Activated naive CD4-positive, alpha-beta T cell treated with anti-CD3 and anti-CD28 coated beads, Interleukin-2, amount 50 U/mL, for 24 hours (primary cell): ENCODE measurements around the gene SLC13A1.
"Not testable (repeated sequence)": the region's sequence is repeated elsewhere in the genome, so short reads cannot be mapped to it uniquely, and the experiment has no call there.

ENCODE experiments used
- H3K27ac Mint-ChIP-seq: one replicate; pipeline ENCODE4 v1.8.0; 2021; ENCODE audit warnings: mild to moderate bottlenecking, mixed read lengths
- H3K27me3 Mint-ChIP-seq: one replicate; pipeline ENCODE4 v1.8.0; 2021; ENCODE audit warnings: mixed read lengths
- H3K36me3 Mint-ChIP-seq: one replicate; pipeline ENCODE4 v1.8.0; 2021; ENCODE audit warnings: mixed read lengths
- H3K4me1 Mint-ChIP-seq: one replicate; pipeline ENCODE4 v1.8.0; 2021; ENCODE audit warnings: mixed read lengths
- H3K4me3 Mint-ChIP-seq: one replicate; pipeline ENCODE4 v1.8.0; 2021; ENCODE audit warnings: mild to moderate bottlenecking, mixed read lengths
- H3K9me3 Mint-ChIP-seq: one replicate; pipeline ENCODE4 v1.8.0; 2021; ENCODE audit warnings: mixed read lengths

SLC13A1 gene, protein sequence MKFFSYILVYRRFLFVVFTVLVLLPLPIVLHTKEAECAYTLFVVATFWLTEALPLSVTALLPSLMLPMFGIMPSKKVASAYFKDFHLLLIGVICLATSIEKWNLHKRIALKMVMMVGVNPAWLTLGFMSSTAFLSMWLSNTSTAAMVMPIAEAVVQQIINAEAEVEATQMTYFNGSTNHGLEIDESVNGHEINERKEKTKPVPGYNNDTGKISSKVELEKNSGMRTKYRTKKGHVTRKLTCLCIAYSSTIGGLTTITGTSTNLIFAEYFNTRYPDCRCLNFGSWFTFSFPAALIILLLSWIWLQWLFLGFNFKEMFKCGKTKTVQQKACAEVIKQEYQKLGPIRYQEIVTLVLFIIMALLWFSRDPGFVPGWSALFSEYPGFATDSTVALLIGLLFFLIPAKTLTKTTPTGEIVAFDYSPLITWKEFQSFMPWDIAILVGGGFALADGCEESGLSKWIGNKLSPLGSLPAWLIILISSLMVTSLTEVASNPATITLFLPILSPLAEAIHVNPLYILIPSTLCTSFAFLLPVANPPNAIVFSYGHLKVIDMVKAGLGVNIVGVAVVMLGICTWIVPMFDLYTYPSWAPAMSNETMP

GRCh38 chr7:123199883-123200282 lies at the start of gene SLC13A1:
TSS of gene SLC13A1 (minus strand) at chr7:123199969. CDS start at chr7:123199946, 23 bp downstream.
- H3K27me3 Mint-ChIP-seq: no peaks in the 10 kb centered on the region
- no peaks in the 10 kb centered on the region for H3K4me1 Mint-ChIP-seq
- no peaks in the 10 kb centered on the region for H3K36me3 Mint-ChIP-seq
- H3K4me3 Mint-ChIP-seq: no peak within 1 kb of the TSS
- H3K27ac Mint-ChIP-seq: no peak within 1 kb of the TSS
- H3K9me3 Mint-ChIP-seq: no peaks in the 10 kb centered on the region

- Mint-ChIP-seq H3K4me1 (no peaks in the 10 kb centered on the region), H3K4me3 (no peak overlapping the region), H3K9me3 (no peaks in the 10 kb centered on the region), H3K27me3 (no peaks in the 10 kb centered on the region), H3K27ac (no peak overlapping the region), H3K36me3 (no peaks in the 10 kb centered on the region)
These were observed 45.0 kb upstream of the SLC13A1 start for GRCh38 chr7:123244768-123245167.

DNA sequence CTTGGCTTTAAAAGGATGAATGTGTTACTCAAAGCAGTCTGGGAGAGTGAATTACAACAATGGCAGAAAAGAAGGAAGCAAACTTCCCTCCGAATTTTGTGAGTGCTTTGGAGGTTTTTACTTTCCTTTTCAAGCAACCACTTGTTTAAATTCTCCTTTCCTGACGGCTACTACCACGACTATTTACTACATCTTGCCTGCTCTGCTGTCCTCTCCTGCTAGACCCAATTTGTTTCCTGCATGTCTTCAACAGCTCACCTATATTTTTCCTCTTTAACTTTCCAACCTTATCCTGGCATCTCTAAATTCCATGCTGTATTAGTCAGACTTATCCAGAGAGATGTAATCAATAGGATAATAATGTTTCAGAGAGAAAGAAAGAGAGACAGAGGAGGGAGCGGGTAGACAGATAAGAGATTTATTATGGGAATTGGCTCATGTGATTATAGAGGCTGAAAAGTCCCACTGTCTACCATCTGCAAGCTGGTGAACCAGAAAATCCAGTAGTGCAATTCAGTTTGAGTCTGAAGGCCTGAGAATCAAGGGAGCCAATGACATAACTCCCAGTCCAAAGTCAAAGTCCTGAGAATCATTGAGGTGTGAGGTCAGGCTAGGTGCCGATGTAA lies 42.8 kb upstream of the SLC13A1 start:
- Mint-ChIP-seq H3K27ac (no peak overlapping the region), H3K36me3 (no peaks in the 10 kb centered on the region), H3K4me1 (no peaks in the 10 kb centered on the region), H3K4me3 (no peak overlapping the region), H3K27me3 (no peaks in the 10 kb centered on the region), H3K9me3 (no peaks in the 10 kb centered on the region)

GRCh38 chr7:123241809-123242208 lies 42.0 kb upstream of the SLC13A1 start:
- no peaks in the 10 kb centered on the region for H3K36me3 Mint-ChIP-seq
- H3K9me3 Mint-ChIP-seq: no peaks in the 10 kb centered on the region
- H3K27ac Mint-ChIP-seq: no peak overlapping the region
- no peak overlapping the region for H3K4me3 Mint-ChIP-seq
- no peaks in the 10 kb centered on the region for H3K4me1 Mint-ChIP-seq
- no peaks in the 10 kb centered on the region for H3K27me3 Mint-ChIP-seq

- Mint-ChIP-seq H3K4me3 (no peak overlapping the region), H3K9me3 (no peaks in the 10 kb centered on the region), H3K4me1 (no peaks in the 10 kb centered on the region), H3K27ac (no peak overlapping the region), H3K27me3 (no peaks in the 10 kb centered on the region), H3K36me3 (no peaks in the 10 kb centered on the region)
These were observed 31.5 kb upstream of the SLC13A1 start for GRCh38 chr7:123231021-123232000.

DNA sequence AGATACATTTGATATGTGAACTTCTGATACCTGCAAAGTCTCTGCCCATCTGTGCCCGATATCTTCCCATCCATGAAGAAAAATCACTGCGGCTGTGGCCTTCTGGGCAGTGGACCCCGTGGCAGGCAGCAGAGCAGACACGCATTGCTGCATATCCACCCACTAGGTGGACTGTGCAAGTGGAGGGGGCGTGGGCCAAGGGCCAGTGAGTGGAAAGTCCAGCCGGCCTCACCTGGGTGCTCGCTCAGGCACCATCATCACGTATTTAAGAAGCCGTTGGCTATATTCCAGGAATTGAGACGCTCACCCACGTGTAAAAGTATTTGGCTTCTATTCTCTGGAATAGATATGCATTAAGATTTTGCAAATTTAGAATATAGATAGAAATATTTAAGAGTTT lies 30.8 kb upstream of the SLC13A1 start:
- no peak overlapping the region for H3K27ac Mint-ChIP-seq
- no peaks in the 10 kb centered on the region for H3K36me3 Mint-ChIP-seq
- no peaks in the 10 kb centered on the region for H3K27me3 Mint-ChIP-seq
- H3K4me3 Mint-ChIP-seq: no peak overlapping the region
- no peaks in the 10 kb centered on the region for H3K4me1 Mint-ChIP-seq
- peaks cover 5% of the 10 kb centered on the region for H3K9me3 Mint-ChIP-seq

DNA sequence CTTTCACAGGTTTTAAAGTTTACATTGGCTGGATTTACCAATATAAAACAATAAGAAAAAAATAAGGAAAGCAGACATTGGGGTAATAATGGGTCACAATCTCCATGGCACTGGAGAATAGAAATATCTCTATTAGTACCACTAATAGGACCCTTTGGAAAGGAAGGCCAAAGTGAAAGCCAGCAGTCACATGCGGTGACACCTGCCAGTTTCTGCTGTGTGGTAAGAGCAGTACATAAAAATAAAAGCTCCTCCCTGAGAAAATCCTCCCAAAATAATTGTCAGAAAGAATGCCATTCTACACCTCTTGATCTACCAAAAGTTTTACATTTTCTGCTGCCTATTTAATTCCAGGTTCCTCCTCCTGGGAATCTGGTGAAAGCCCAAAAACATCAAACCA lies 30.4 kb upstream of the SLC13A1 start:
- H3K27ac Mint-ChIP-seq: no peak overlapping the region
- no peaks in the 10 kb centered on the region for H3K27me3 Mint-ChIP-seq
- H3K36me3 Mint-ChIP-seq: no peaks in the 10 kb centered on the region

GRCh38 chr7:123229426-123229825 lies 29.7 kb upstream of the SLC13A1 start:
- Mint-ChIP-seq H3K4me3 (no peak overlapping the region), H3K27me3 (no peaks in the 10 kb centered on the region), H3K27ac (no peak overlapping the region), H3K36me3 (no peaks in the 10 kb centered on the region), H3K9me3 (peaks cover 12% of the 10 kb centered on the region), H3K4me1 (no peaks in the 10 kb centered on the region)

More for the DNA sequence above, 30.4 kb upstream of the SLC13A1 start:
- no peaks in the 10 kb centered on the region for H3K4me1 Mint-ChIP-seq
- no peak overlapping the region for H3K4me3 Mint-ChIP-seq
- peaks cover 9% of the 10 kb centered on the region for H3K9me3 Mint-ChIP-seq

DNA sequence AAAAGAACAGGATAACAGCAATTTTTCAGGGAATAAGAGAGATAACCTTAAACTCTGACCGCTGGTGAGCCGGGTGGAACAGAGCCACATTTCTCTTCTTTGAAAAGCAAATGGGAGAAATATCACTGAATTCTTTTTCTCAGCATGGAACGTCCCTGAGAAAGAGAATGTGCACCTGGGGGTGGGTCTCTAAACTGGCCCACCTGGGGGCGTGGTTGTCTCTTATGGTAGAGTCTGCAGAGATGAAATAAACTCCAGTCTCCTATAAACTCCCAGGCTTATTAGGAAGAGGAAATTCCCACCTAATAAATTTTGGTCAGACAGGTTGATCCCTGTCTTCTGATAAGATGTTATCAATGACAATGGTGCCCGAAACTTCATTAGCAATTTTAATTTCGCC lies 27.9 kb upstream of the SLC13A1 start:
- not testable (repeated sequence) for H3K36me3 Mint-ChIP-seq, H3K4me1 Mint-ChIP-seq, H3K27ac Mint-ChIP-seq, H3K27me3 Mint-ChIP-seq, H3K4me3 Mint-ChIP-seq
- peaks cover 24% of the 10 kb centered on the region for H3K9me3 Mint-ChIP-seq

DNA sequence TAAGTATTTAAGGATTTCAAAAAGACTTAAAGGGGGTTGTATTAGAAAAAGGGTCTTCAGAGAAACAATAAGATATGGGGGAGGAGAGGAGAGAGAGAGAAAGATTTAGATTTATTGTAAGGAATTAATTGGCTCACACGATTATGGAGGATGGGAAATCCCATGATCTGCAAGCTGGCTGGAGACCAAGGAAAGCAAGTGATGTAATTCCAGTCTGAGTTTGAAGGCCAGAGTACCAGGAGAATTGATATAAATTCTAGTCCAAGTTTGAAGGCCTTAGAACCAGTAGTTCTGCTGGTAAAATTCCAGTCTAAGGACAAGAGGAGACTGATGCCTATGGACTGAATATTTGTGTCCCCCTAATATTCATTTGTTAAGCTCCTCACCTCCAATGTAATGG lies 20.6 kb upstream of the SLC13A1 start:
- H3K9me3 Mint-ChIP-seq: peaks cover 29% of the 10 kb centered on the region
- H3K36me3 Mint-ChIP-seq: peaks cover 1% of the 10 kb centered on the region
- H3K4me3 Mint-ChIP-seq: no peak overlapping the region
- no peak overlapping the region for H3K27ac Mint-ChIP-seq
- no peaks in the 10 kb centered on the region for H3K4me1 Mint-ChIP-seq
- H3K27me3 Mint-ChIP-seq: no peaks in the 10 kb centered on the region

DNA sequence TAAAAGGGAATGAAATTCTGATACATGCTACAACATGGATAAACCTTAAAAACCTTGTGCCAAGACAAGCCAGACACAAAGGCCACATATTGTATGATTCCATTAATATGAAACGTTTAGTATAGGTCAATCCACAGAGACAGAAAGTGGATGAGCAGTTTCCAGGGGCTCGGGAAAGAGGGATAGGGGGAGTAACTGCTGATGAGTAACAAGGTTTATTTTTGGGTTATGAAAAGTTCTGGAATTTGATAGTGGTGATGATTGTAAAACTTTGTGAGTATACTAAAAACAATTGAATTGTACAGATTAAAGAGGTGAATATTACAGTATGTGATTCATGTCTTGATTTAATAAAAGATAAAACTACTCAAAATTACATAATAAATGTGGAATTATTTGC lies 19.1 kb upstream of the SLC13A1 start:
- peaks cover 23% of the 10 kb centered on the region for H3K9me3 Mint-ChIP-seq
- H3K36me3 Mint-ChIP-seq: peaks cover 1% of the 10 kb centered on the region

GRCh38 chr7:123216825-123217224 lies 17.1 kb upstream of the SLC13A1 start:
- H3K27ac Mint-ChIP-seq: no peak overlapping the region
- no peaks in the 10 kb centered on the region for H3K27me3 Mint-ChIP-seq
- H3K36me3 Mint-ChIP-seq: no peaks in the 10 kb centered on the region
- no peaks in the 10 kb centered on the region for H3K4me1 Mint-ChIP-seq
- peaks cover 3% of the 10 kb centered on the region for H3K9me3 Mint-ChIP-seq
- no peak overlapping the region for H3K4me3 Mint-ChIP-seq

More for the DNA sequence above, 19.1 kb upstream of the SLC13A1 start:
- H3K27ac Mint-ChIP-seq: no peak overlapping the region
- no peak overlapping the region for H3K4me3 Mint-ChIP-seq
- no peaks in the 10 kb centered on the region for H3K4me1 Mint-ChIP-seq
- no peaks in the 10 kb centered on the region for H3K27me3 Mint-ChIP-seq

- Mint-ChIP-seq H3K4me3 (no peak overlapping the region), H3K9me3 (no peaks in the 10 kb centered on the region), H3K4me1 (no peaks in the 10 kb centered on the region), H3K36me3 (no peaks in the 10 kb centered on the region), H3K27me3 (no peaks in the 10 kb centered on the region), H3K27ac (no peak overlapping the region)
These were observed 15.6 kb upstream of the SLC13A1 start for GRCh38 chr7:123215350-123215749.

DNA sequence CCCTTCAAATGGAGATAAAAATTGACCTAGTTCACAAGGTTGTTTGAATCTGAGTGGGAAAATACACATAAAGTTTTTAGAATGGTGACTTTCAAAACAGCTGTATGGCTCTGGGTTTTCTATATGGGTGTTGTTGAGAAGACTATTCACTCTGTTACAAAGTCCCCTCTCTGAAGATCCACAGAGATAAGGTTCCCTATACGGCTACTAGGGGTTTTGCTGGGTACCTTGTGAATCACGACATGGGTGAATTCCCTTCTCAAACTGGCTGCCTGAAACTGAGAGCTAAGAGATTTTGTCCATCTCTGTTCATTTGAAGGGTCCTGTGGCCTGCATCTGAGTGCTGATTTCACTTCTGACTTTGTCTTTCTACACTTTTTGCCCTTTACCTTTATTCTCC lies 11.8 kb upstream of the SLC13A1 start:
- no peak overlapping the region for H3K27ac Mint-ChIP-seq
- no peaks in the 10 kb centered on the region for H3K36me3 Mint-ChIP-seq
- no peaks in the 10 kb centered on the region for H3K27me3 Mint-ChIP-seq
- H3K9me3 Mint-ChIP-seq: no peaks in the 10 kb centered on the region
- no peaks in the 10 kb centered on the region for H3K4me1 Mint-ChIP-seq
- H3K4me3 Mint-ChIP-seq: no peak overlapping the region

- Mint-ChIP-seq H3K27me3 (no peaks in the 10 kb centered on the region), H3K36me3 (no peaks in the 10 kb centered on the region), H3K4me3 (no peak overlapping the region), H3K9me3 (no peaks in the 10 kb centered on the region), H3K4me1 (no peaks in the 10 kb centered on the region), H3K27ac (no peak overlapping the region)
These were observed 11.2 kb upstream of the SLC13A1 start for GRCh38 chr7:123210986-123211385.
